Liver (tissue), 9 donors: ENCODE results near the gene HEXB. TPM values are rescaled to one million over a fixed set of nuclear protein-coding genes. Genes with fewer than 3 reads are reported as not detected.

Source experiments
- DNase-seq: peaks from one replicate; pipeline ENCODE4 v3.0.0-alpha.2; 2017; ENCODE audit warnings: low spot score
- H3K27ac ChIP-seq, 2 donors: one replicate each; pipeline ENCODE4 v1.7.0; 2013; ENCODE audit warnings: inconsistent platforms in 2 of 2, low read length in 2 of 2, control low read depth in 1 of 2, low read depth in 1 of 2, mild to moderate bottlenecking in 1 of 2
- H3K27me3 ChIP-seq, 4 donors: one replicate each; pipeline versions ENCODE4 v1.6.1 to v1.7.0; 2013; ENCODE audit warnings: low read length in 3 of 4, inconsistent platforms in 1 of 4, mild to moderate bottlenecking in 1 of 4, moderate library complexity in 1 of 4; ENCODE audit not compliant: control insufficient read depth in 4 of 4, insufficient read depth in 4 of 4
- H3K36me3 ChIP-seq, 4 donors: one replicate each; pipeline versions ENCODE4 v1.6.1 to v1.7.0; 2013; ENCODE audit warnings: low read length in 3 of 4, mild to moderate bottlenecking in 3 of 4, low read depth in 1 of 4, moderate library complexity in 1 of 4; ENCODE audit not compliant: control insufficient read depth in 4 of 4, insufficient read depth in 3 of 4
- H3K4me1 ChIP-seq, 4 donors: one replicate each; pipeline versions ENCODE4 v1.6.1 to v1.7.0; 2013; ENCODE audit warnings: low read length in 3 of 4, mild to moderate bottlenecking in 3 of 4, moderate library complexity in 1 of 4; ENCODE audit not compliant: control insufficient read depth in 4 of 4, insufficient read depth in 4 of 4
- H3K4me3 ChIP-seq, 3 donors: one replicate each; pipeline versions ENCODE4 v1.6.1 to v1.7.0; 2013; ENCODE audit warnings: low read length in 3 of 3, control low read depth in 1 of 3, low read depth in 1 of 3, mild to moderate bottlenecking in 1 of 3
- H3K9ac ChIP-seq, 2 donors: one replicate each; pipeline ENCODE4 v1.7.0; 2013; ENCODE audit warnings: low read length in 2 of 2, mild to moderate bottlenecking in 2 of 2, moderate library complexity in 2 of 2, control low read depth in 1 of 2, low read depth in 1 of 2
- H3K9me3 ChIP-seq, 4 donors: one replicate each; pipeline versions ENCODE4 v1.6.1 to v1.7.0; 2013; ENCODE audit warnings: low read length in 3 of 4; ENCODE audit not compliant: control insufficient read depth in 4 of 4
- ATF3 ChIP-seq: IDR thresholded peaks from 2 replicates; pipeline ENCODE4 v1.6.1; 2016; ENCODE audit warnings: antibody characterized with exemption
- CTCF ChIP-seq: fragments of 150-350 bp; IDR thresholded peaks from 2 replicates; pipeline ENCODE4 v1.5.1; 2017; ENCODE audit warnings: improper control_type of control experiment, low read depth, low read length; ENCODE audit not compliant: missing input control
- EGR1 ChIP-seq, 2 donors: IDR thresholded peaks; 2 replicates each; pipeline ENCODE4 v1.6.1; 2016 to 2018; ENCODE audit warnings: antibody characterized with exemption in 2 of 2, low read depth in 2 of 2
- FOXA2 ChIP-seq: IDR thresholded peaks from 2 replicates; pipeline ENCODE4 v1.6.1; 2016; ENCODE audit warnings: antibody characterized with exemption
- GABPA ChIP-seq, 2 donors: IDR thresholded peaks in 1 of 2; conservative IDR thresholded peaks in 1 of 2; 2 replicates each; pipeline ENCODE4 v1.6.1; 2016; ENCODE audit warnings: antibody characterized with exemption in 2 of 2, mild to moderate bottlenecking in 1 of 2, moderate library complexity in 1 of 2
- HNF4A ChIP-seq, 2 donors: conservative IDR thresholded peaks; 2 replicates each; pipeline ENCODE4 v1.6.1; 2016; ENCODE audit warnings: antibody characterized with exemption in 2 of 2, mild to moderate bottlenecking in 2 of 2
- JUND ChIP-seq, 2 donors: IDR thresholded peaks; 2 replicates each; pipeline ENCODE4 v1.6.1; 2016; ENCODE audit warnings: antibody characterized with exemption in 2 of 2
- MAX ChIP-seq: IDR thresholded peaks from 2 replicates; pipeline ENCODE4 v1.6.1; 2016; ENCODE audit warnings: antibody characterized with exemption
- NR2F2 ChIP-seq: IDR thresholded peaks from 2 replicates; pipeline ENCODE4 v1.6.1; 2016; ENCODE audit warnings: antibody characterized with exemption
- RAD21 ChIP-seq, 2 donors: IDR thresholded peaks; 2 replicates each; pipeline ENCODE4 v1.6.1; 2016; ENCODE audit warnings: antibody characterized with exemption in 2 of 2, mild to moderate bottlenecking in 2 of 2
- REST ChIP-seq: IDR thresholded peaks from 2 replicates; pipeline ENCODE4 v1.6.1; 2016; ENCODE audit warnings: antibody characterized with exemption, mild to moderate bottlenecking
- SP1 ChIP-seq: IDR thresholded peaks from 2 replicates; pipeline ENCODE4 v1.6.1; 2018; ENCODE audit warnings: antibody characterized with exemption, mild to moderate bottlenecking
- TAF1 ChIP-seq: conservative IDR thresholded peaks from 2 replicates; pipeline ENCODE4 v1.6.1; 2016; ENCODE audit warnings: antibody characterized with exemption, mild to moderate bottlenecking
- YY1 ChIP-seq: IDR thresholded peaks from 2 replicates; pipeline ENCODE4 v1.6.1; 2016; ENCODE audit warnings: antibody characterized with exemption, mild to moderate bottlenecking
- ZBTB33 ChIP-seq: IDR thresholded peaks from 2 replicates; pipeline ENCODE4 v1.6.1; 2016; ENCODE audit warnings: antibody characterized with exemption
- WGBS: extraction: QIAGEN DNeasy Blood & Tissue Kit; methylation state at CpG from one replicate; pipeline ENCODE4 v1.1.7; 2013; 5-methylcytosine and 5-hydroxymethylcytosine counted together
- polyA plus RNA-seq, 2 donors: library from polyadenylated mRNA; stranded (reverse) in 1 of 2; unstranded in 1 of 2; fragments of 200-250 nt in 1 of 2; fragments of >200 nt in 1 of 2; fragmentation: Nextera tagmentation in 1 of 2; extraction: Ambion mirVana in 1 of 2; gene quantifications; one replicate each; pipeline versions ENCODE4 v1.2.1 to v1.2.3, GENCODE V29; 2013 to 2015
- total RNA-seq, 2 donors: library from RNA; depleted of rRNA; stranded (reverse); fragments of >200 nt; gene quantifications; one replicate each; pipeline ENCODE4 v1.2.3, GENCODE V29; 2014
- donor health status: healthy.
- donor health status: healthy.
- donor health status: healthy.
- donor health status: healthy.
- donor health status: healthy.

HEXB gene
- total and polyA plus RNA-seq, 4 donors: 67.7 to 84.5 (median 76.2) TPM

- H3K4me1 ChIP-seq: peaks cover 3 to 35% (median 24%) of the 10 kb centered on the region in 4 donors
- no peak overlapping the region for H3K27ac ChIP-seq
- no peak overlapping the region for H3K9ac ChIP-seq
- peaks cover 8 to 18% (median 13%) of the 10 kb centered on the region in 4 donors for H3K36me3 ChIP-seq
- no peak for DNase-seq
- no peaks in the 10 kb centered on the region for H3K9me3 ChIP-seq
- TF ChIP-seq NR2F2: no peak
- no peak for TF ChIP-seq ATF3
- TF ChIP-seq REST: no peak
- no peak for TF ChIP-seq FOXA2
- no peak for TF ChIP-seq TAF1
- no peak for TF ChIP-seq RAD21 (IDR thresholded peaks at IDR 0.05)
- no peak for TF ChIP-seq HNF4A (conservative IDR thresholded peaks at IDR 0.05)
- no peak for TF ChIP-seq JUND (IDR thresholded peaks at IDR 0.05)
- TF ChIP-seq EGR1 (IDR thresholded peaks at IDR 0.05; ENCODE audit: low read depth in 2 of 2): no peak
- no peak for TF ChIP-seq YY1
- no peak for TF ChIP-seq CTCF
- no peak for TF ChIP-seq ZBTB33
- TF ChIP-seq GABPA (IDR thresholded peaks at IDR 0.05 in 1 of 2, conservative IDR thresholded peaks at IDR 0.05 in 1 of 2): no peak
- TF ChIP-seq MAX: no peak
- no peak for TF ChIP-seq SP1
- no peak overlapping the region for H3K4me3 ChIP-seq
- H3K27me3 ChIP-seq: no peaks in the 10 kb centered on the region
- WGBS: 91% methylated on average over 12 of the region's 12 CpGs
These were observed 48.9 kb upstream of the HEXB start for GRCh38 chr5:74636149-74636548.

GRCh38 chr5:74636552-74636951 is 48.5 kb upstream of the HEXB start:
- Histone ChIP-seq H3K4me3 (no peak overlapping the region), H3K27ac (no peak overlapping the region), H3K36me3 (peaks cover 8 to 18% (median 13%) of the 10 kb centered on the region in 4 donors), H3K27me3 (no peaks in the 10 kb centered on the region), H3K9ac (no peak overlapping the region), H3K9me3 (no peaks in the 10 kb centered on the region), H3K4me1 (peaks cover 3 to 39% (median 26%) of the 10 kb centered on the region in 4 donors)
- WGBS: 67% methylated on average over 4 of the region's 4 CpGs
- DNase-seq: no peak
- TF ChIP-seq HNF4A (conservative IDR thresholded peaks at IDR 0.05) (no peak), ZBTB33 (no peak), RAD21 (IDR thresholded peaks at IDR 0.05) (no peak), REST (no peak)
